GM06990 (cell line): ENCODE results near the gene CSMD2.

ENCODE experiments used
- DNase-seq: peaks from one replicate; pipeline ENCODE4 v3.0.0-alpha.2; 2011; ENCODE audit not compliant: insufficient read length; ENCODE audit errors: extremely low read depth
- H3K27me3 ChIP-seq: replicated peaks from 2 replicates; pipeline ENCODE4 v1.6.0; 2011; ENCODE audit warnings: low read length; ENCODE audit not compliant: control insufficient read depth, insufficient read depth
- H3K36me3 ChIP-seq: 2 replicates; pipeline ENCODE4 v1.5.1; 2011; ENCODE audit warnings: low read length; ENCODE audit not compliant: control insufficient read depth, insufficient read depth
- H3K4me3 ChIP-seq: replicated peaks from 2 replicates; pipeline ENCODE4 v1.5.1; 2011; ENCODE audit warnings: low read depth, mild to moderate bottlenecking, control low read depth, low read length
- CTCF ChIP-seq: IDR thresholded peaks from 2 replicates; pipeline ENCODE4 v1.5.1; 2011; ENCODE audit warnings: low read length, control low read depth, mild to moderate bottlenecking, inconsistent platforms; ENCODE audit not compliant: insufficient read depth, poor library complexity, severe bottlenecking

CSMD2 gene

DNA sequence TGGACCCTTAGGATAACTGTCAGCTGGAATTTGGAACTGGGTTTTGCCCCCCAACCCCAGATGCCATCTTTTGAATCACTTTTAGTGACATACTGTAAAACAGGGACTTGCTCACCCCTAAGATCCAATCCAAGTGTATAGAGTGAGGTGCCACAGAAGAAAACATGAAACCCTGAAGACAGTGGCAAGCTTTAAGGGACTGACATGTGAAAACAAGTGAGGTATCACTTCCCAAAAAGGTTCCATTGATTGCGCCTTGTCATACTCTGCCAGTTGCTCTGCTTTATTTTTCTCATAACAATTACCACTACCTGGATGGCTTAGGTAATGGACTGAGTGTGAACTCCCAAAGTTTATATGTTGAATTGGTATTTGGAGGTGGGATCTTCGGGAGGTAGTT, 115.6 kb downstream of the CSMD2 start:
- DNase-seq = no peak
- Histone ChIP-seq H3K4me3 (no peak overlapping the region), H3K36me3 (no peaks in the 10 kb centered on the region), H3K27me3 (no peaks in the 10 kb centered on the region)
- TF ChIP-seq CTCF = no peak

GRCh38 chr1:34037856-34038255, 127.2 kb downstream of the CSMD2 start:
- TF ChIP-seq CTCF = no peak
- no peak overlapping the region for H3K4me3 ChIP-seq
- DNase-seq = no peak
- H3K36me3 ChIP-seq = no peaks in the 10 kb centered on the region
- H3K27me3 ChIP-seq = no peaks in the 10 kb centered on the region

DNA sequence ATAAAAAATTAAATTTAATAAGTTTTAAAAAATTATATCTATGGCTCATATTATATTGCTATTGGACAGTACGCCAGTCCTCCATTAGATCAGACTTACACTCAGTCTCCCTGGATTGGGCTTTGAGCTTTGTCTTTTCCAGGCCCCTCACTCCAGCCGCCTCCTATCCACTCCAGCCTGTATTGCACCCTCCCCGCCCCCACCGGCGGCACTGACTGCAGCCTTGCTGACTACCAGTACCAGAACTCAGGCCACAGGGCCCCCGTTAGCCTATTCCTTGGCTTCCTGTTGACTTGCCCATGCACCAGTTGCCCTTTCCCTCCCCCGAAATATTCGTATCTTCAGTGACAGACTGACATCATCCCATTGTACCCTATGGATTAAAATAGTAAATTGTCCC, 127.9 kb downstream of the CSMD2 start:
- no peak for TF ChIP-seq CTCF
- H3K4me3 ChIP-seq = no peak overlapping the region
- DNase-seq = no peak
- H3K36me3 ChIP-seq = no peaks in the 10 kb centered on the region
- H3K27me3 ChIP-seq = no peaks in the 10 kb centered on the region

DNA sequence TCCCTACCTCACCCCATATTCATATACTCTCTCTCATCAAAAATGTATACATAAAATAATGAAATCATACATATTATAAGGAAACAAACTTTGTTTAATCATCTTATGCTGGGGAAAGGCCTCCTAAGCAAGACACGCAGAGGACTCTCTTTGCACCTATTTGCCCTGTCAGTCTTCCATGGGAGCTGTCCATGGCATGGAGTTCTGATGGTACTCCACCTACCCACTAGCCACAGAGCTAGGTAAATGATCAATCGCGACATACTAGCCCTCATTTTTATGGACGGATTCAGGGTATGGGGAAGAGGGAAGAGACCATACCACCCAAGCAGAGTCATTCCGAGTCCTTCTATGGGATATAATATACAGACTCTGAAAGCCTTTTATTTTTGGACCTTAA, 131.0 kb downstream of the CSMD2 start:
- no peak overlapping the region for H3K4me3 ChIP-seq
- H3K27me3 ChIP-seq = no peaks in the 10 kb centered on the region
- TF ChIP-seq CTCF = no peak

DNA sequence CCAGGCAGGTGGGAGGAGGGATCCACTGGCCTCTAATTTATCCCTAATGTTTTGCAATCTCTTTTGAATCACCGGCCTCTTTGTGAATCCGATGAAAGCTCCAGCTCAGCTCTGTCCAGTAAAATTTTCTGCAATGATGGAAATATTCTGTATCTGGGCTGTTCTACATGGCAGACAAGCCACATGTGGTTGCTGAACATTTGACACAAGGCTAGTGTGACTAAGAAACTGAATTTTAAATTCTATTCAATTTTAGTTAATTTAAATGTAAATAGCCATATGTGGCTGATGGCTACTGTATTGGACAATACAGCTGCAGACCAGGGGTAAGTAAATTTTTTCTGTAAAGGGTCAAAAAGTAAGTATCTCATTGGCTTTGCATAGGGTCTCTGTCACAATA, 135.1 kb downstream of the CSMD2 start:
- Histone ChIP-seq H3K4me3 (no peak overlapping the region), H3K36me3 (no peaks in the 10 kb centered on the region), H3K27me3 (no peaks in the 10 kb centered on the region)
- TF ChIP-seq CTCF = no peak
- DNase-seq = no peak

More for the DNA sequence above, 131.0 kb downstream of the CSMD2 start:
- no peaks in the 10 kb centered on the region for H3K36me3 ChIP-seq
- DNase-seq = no peak

DNA sequence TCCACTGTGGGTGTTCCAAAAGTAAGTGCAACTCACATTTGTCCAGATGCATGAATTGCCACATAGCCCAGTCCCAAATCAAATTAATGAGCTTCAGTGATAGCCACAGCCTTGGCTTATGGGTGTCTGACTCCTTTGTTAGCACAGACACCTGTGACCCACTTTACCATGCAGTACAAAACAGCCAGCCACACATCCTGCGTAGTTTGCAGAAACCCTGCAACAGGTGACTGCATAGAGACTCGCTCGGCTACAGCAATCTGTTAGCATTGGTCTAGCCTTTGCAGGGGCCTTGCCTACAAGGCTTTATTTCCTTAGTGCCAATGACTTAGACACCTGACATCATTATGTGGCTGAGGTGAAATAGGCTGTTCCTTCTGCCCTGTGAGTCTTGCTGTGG, 135.5 kb downstream of the CSMD2 start:
- H3K4me3 ChIP-seq = no peak overlapping the region
- H3K27me3 ChIP-seq = no peaks in the 10 kb centered on the region
- no peak for DNase-seq
- TF ChIP-seq CTCF = no peak
- H3K36me3 ChIP-seq = no peaks in the 10 kb centered on the region
